Sigmoid colon (tissue), 7 donors: ENCODE measurements around the gene UBQLN4. TPM values are rescaled to one million over a fixed set of nuclear protein-coding genes. Genes with fewer than 3 reads are reported as not detected.
A peak's percentile ranks its signal among the peaks of the same experiment; 100 is the strongest.

ENCODE experiments used
- DNase-seq: peaks from one replicate; pipeline ENCODE4 v3.0.0-alpha.2; 2019
- H3K27ac ChIP-seq, 4 donors: fragments of 200-600 bp; sonication (generic); one replicate each; pipeline ENCODE4 v1.5.1; 2016 to 2019; ENCODE audit warnings: mild to moderate bottlenecking in 1 of 4
- H3K27me3 ChIP-seq, 3 donors: fragments of 200-600 bp; sonication (generic); one replicate each; pipeline ENCODE4 v1.5.1; 2019; ENCODE audit warnings: mild to moderate bottlenecking in 1 of 3
- H3K36me3 ChIP-seq, 4 donors: fragments of 200-600 bp; sonication (generic); one replicate each; pipeline ENCODE4 v1.5.1; 2016 to 2019
- H3K4me1 ChIP-seq, 4 donors: fragments of 200-600 bp; sonication (generic); one replicate each; pipeline ENCODE4 v1.5.1; 2017 to 2019
- H3K4me3 ChIP-seq, 4 donors: fragments of 200-600 bp; sonication (generic); one replicate each; pipeline ENCODE4 v1.5.1; 2017 to 2019; ENCODE audit warnings: mild to moderate bottlenecking in 2 of 4, moderate library complexity in 1 of 4
- H3K9me3 ChIP-seq, 4 donors: fragments of 200-600 bp in 3 of 4; sonication (generic) in 3 of 4; one replicate each; pipeline versions ENCODE4 v1.5.1 to v1.6.1; 2013 to 2019
- EP300 ChIP-seq, 4 donors: sonication (generic); formaldehyde crosslinking; IDR thresholded peaks; one replicate each; pipeline ENCODE4 v1.6.1; 2017; ENCODE audit warnings: antibody characterized with exemption in 4 of 4
- POLR2A ChIP-seq, 2 donors: fragments of 450-650 bp; IDR thresholded peaks; one replicate each; pipeline ENCODE4 v1.6.1; 2016; ENCODE audit warnings: antibody characterized with exemption in 2 of 2, mild to moderate bottlenecking in 2 of 2, moderate library complexity in 2 of 2
- POLR2AphosphoS5 ChIP-seq, 4 donors: sonication (generic); formaldehyde crosslinking; IDR thresholded peaks; one replicate each; pipeline ENCODE4 v1.6.1; 2017; ENCODE audit warnings: antibody characterized with exemption in 4 of 4
- WGBS, 2 donors: extraction: QIAGEN DNeasy Blood & Tissue Kit; methylation state at CpG; one replicate each; pipeline ENCODE4 v1.1.7; 2013; 5-methylcytosine and 5-hydroxymethylcytosine counted together
- intact Hi-C: fragments of 100-400 bp; cut with DNase I; formaldehyde crosslinking; loops from one replicate; pipeline ENCODE4 v1.15.1; 2023
- polyA plus RNA-seq, 3 donors: library from polyadenylated mRNA; stranded (reverse); fragments of 200-250 nt; gene quantifications; one replicate each; pipeline ENCODE4 v1.2.3, GENCODE V29; 2013
- total RNA-seq, 4 donors: library from RNA; depleted of rRNA; stranded (reverse); fragments of >200 nt; gene quantifications; one replicate each; pipeline ENCODE4 v1.1.0, GENCODE V29; 2016
- TF ChIP-seq, protein P1 (sequence below), 4 experiments: fragments of 450-650 bp in 3 of 4; fragments of 200-600 bp in 1 of 4; IDR thresholded peaks; one replicate each; pipeline ENCODE4 v1.5.1; 2016 to 2019; ENCODE audit warnings: antibody characterized with exemption in 4 of 4, mild to moderate bottlenecking in 3 of 4, moderate library complexity in 2 of 4
- donor health status: healthy with polysubstance abuse.
- donor health status: Bipolar disorder and iron deficiency.
- donor health status: healthy.

UBQLN4 gene
- total and polyA plus RNA-seq, 7 donors = 11.4 to 23.6 (median 19.1) TPM

DNA sequence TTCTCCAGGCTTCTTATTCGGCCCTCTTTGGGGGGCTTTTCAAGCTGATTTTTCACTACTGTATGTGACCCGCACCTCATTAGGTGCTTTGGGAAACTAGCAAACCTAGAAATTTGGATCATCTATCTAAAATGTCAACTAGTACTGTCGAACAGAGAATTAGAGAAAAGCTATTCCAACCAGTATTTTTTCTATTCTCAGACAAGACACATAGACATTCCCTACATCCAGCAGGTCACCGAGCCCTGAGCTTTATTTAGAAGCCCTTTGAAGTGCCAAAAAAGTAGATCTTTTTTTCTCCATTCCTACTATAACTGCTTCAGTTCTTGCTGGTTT lies 32.5 kb downstream of the UBQLN4 start:
- H3K9me3 ChIP-seq = no peaks in the 10 kb centered on the region
- intact Hi-C loops = no loop called here
- peaks cover 0 to 18% (median 17%) of the 10 kb centered on the region in 4 donors for H3K4me1 ChIP-seq
- peak overlapping the region; percentile 86 to 96 (median 91) for H3K27ac ChIP-seq
- no peaks in the 10 kb centered on the region for H3K27me3 ChIP-seq
- WGBS, 2 donors = 5 to 9% methylated on average over 4 of the region's 4 CpGs
- TF ChIP-seq POLR2A (IDR thresholded peaks at IDR 0.05) (no peak), EP300 (IDR thresholded peaks at IDR 0.05) (no peak), POLR2AphosphoS5 (IDR thresholded peaks at IDR 0.05) (no peak)
- TF ChIP-seq, protein P1, sequence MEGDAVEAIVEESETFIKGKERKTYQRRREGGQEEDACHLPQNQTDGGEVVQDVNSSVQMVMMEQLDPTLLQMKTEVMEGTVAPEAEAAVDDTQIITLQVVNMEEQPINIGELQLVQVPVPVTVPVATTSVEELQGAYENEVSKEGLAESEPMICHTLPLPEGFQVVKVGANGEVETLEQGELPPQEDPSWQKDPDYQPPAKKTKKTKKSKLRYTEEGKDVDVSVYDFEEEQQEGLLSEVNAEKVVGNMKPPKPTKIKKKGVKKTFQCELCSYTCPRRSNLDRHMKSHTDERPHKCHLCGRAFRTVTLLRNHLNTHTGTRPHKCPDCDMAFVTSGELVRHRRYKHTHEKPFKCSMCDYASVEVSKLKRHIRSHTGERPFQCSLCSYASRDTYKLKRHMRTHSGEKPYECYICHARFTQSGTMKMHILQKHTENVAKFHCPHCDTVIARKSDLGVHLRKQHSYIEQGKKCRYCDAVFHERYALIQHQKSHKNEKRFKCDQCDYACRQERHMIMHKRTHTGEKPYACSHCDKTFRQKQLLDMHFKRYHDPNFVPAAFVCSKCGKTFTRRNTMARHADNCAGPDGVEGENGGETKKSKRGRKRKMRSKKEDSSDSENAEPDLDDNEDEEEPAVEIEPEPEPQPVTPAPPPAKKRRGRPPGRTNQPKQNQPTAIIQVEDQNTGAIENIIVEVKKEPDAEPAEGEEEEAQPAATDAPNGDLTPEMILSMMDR (IDR thresholded peaks at IDR 0.05) = no peak
- H3K4me3 ChIP-seq = peak overlapping the region; percentile 72 to 100 (median 90)
- no peak for DNase-seq
- peaks cover 0 to 28% (median 7%) of the 10 kb centered on the region in 4 donors for H3K36me3 ChIP-seq

DNA sequence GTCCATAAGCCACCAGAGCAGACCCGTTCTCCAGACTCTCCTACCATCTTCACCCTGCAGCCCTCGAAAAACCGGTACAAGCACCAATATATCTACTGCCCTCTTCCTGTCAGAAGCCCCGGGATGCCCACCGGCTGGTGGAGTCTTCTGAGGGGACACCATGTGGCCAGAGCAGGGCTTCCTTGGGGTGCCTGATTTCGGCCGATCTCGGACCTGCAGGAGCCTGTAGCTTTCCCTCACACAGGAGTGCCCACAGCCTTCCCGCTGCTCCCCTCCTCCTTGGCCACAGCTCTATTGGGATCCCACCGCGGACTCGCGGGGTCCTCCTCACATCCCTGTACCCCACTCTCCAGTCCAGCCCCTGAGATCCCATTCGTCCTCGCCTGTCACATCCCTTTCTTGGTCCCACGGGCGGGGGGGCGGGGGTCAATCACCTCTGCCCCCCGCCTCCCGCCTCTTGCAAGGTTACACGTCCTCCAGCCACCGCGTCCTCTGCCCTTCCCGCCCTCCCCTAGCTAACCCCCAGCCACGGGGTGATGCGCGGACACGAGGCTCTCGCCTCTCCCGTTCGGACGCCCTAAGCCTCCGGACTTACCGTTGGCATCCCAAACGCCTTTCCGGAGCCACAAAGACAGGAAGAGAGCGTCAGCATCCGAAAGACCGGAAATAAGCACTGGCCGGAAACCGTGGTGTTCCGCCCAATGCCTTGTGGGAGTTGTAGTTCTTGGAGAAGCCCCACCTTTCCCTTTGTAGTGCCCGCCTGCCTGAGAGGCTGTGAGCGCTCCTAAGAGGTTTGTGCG lies 33.1 kb downstream of the UBQLN4 start, which contains the start of gene SSR2:
Gene SSR2, minus strand, starts transcription at position 659 of the 800 bp plus-strand sequence. CDS start 784 bp downstream, outside the sequence.
- intact Hi-C loops = no loop called here
- Histone ChIP-seq H3K9me3 (no peaks in the 10 kb centered on the region), H3K36me3 (peaks cover 0 to 34% (median 8%) of the 10 kb centered on the region in 4 donors), H3K4me3 (peak within 1 kb of the TSS; percentile 72 to 100 (median 90)), H3K4me1 (peaks cover 0 to 18% (median 17%) of the 10 kb centered on the region in 4 donors), H3K27ac (peak within 1 kb of the TSS; percentile 86 to 96 (median 91)), H3K27me3 (no peaks in the 10 kb centered on the region)
- TF ChIP-seq EP300 (IDR thresholded peaks at IDR 0.05) (peak in 1 of 4 donors; percentile 38), POLR2AphosphoS5 (IDR thresholded peaks at IDR 0.05) (peak; percentile 66 to 83 (median 76))
- TF ChIP-seq, protein P1 (IDR thresholded peaks at IDR 0.05) = no peak
- WGBS, 2 donors = 0% methylated on average over 45 of the region's 45 CpGs
- peak; percentile 95 for DNase-seq

DNA sequence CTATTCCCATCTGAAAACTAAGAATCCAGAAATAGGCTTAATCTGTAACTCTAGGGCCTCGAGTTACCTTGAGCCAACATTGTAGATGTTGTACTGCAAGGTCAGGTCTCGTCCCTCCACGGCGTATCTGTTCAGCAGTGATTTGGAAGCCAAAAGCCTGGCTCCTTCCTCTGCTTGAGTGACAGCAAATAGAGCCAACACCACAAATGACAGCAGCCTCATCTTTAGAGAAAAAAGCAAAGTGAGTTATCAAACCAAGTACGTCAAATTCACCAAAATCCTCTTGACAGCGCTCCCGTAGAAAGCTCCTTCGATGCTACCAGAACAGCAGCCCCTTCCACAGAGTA lies 33.7 kb downstream of the UBQLN4 start:
- H3K4me3 ChIP-seq = peak overlapping the region; percentile 72 to 100 (median 90)
- H3K4me1 ChIP-seq = peaks cover 0 to 18% (median 17%) of the 10 kb centered on the region in 4 donors
- peak overlapping the region in 3 of 4 donors; percentile 90 to 96 (median 92) for H3K27ac ChIP-seq
- no peaks in the 10 kb centered on the region for H3K27me3 ChIP-seq
- 53 to 65% methylated on average over 8 of the region's 8 CpGs for WGBS, 2 donors
- no peaks in the 10 kb centered on the region for H3K9me3 ChIP-seq
- intact Hi-C loops = no loop called here
- DNase-seq = no peak
- TF ChIP-seq EP300 (IDR thresholded peaks at IDR 0.05) = no peak
- TF ChIP-seq, protein P1 (IDR thresholded peaks at IDR 0.05) = no peak
- no peak for TF ChIP-seq POLR2A (IDR thresholded peaks at IDR 0.05)
- no peak for TF ChIP-seq POLR2AphosphoS5 (IDR thresholded peaks at IDR 0.05)
- peaks cover 0 to 38% (median 10%) of the 10 kb centered on the region in 4 donors for H3K36me3 ChIP-seq

DNA sequence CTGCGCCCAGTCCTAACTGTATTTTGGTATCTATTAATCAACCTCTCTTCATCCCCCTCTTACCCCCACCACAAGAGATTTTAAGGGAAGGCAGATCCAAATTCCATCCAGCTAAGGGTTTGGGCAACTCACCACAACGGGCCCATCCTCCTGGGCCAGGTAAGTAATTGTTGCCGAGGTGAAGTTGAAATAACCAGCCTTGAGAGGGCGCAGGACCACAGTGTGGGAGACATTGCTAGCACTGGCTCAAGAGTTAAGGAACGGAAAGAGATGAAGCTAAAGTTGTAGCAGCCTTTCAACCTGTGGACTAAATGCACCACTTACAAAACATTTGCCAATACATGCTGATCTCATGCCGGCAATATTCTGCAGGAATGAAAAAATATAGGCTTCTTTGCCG lies 38.8 kb downstream of the UBQLN4 start:
- Histone ChIP-seq H3K36me3 (peaks cover 31 to 89% (median 46%) of the 10 kb centered on the region in 4 donors), H3K4me1 (peaks cover 0 to 13% (median 8%) of the 10 kb centered on the region in 4 donors), H3K9me3 (no peaks in the 10 kb centered on the region), H3K27me3 (no peaks in the 10 kb centered on the region), H3K27ac (no peak overlapping the region), H3K4me3 (no peak overlapping the region)
- intact Hi-C loops = no loop called here
- DNase-seq = no peak
- 91 to 96% methylated on average over 7 of the region's 7 CpGs for WGBS, 2 donors
- TF ChIP-seq, protein P1 (IDR thresholded peaks at IDR 0.05) = no peak
- TF ChIP-seq EP300 (IDR thresholded peaks at IDR 0.05) (no peak), POLR2AphosphoS5 (IDR thresholded peaks at IDR 0.05) (no peak), POLR2A (IDR thresholded peaks at IDR 0.05) (no peak)
